ENCODE data around the gene TNFAIP3. TPM values are rescaled to one million over a fixed set of nuclear protein-coding genes. Genes with fewer than 3 reads are reported as not detected.

TNFAIP3 gene
- total RNA-seq, 1 donor from 2014 or later: 4.6 TPM

- peak; percentile 72 for DNase-seq
- intact Hi-C loops (cut with DNase I): no loop called here
Observed at GRCh38 chr6:137873273-137873762, 6.3 kb downstream of the TNFAIP3 start.

DNA sequence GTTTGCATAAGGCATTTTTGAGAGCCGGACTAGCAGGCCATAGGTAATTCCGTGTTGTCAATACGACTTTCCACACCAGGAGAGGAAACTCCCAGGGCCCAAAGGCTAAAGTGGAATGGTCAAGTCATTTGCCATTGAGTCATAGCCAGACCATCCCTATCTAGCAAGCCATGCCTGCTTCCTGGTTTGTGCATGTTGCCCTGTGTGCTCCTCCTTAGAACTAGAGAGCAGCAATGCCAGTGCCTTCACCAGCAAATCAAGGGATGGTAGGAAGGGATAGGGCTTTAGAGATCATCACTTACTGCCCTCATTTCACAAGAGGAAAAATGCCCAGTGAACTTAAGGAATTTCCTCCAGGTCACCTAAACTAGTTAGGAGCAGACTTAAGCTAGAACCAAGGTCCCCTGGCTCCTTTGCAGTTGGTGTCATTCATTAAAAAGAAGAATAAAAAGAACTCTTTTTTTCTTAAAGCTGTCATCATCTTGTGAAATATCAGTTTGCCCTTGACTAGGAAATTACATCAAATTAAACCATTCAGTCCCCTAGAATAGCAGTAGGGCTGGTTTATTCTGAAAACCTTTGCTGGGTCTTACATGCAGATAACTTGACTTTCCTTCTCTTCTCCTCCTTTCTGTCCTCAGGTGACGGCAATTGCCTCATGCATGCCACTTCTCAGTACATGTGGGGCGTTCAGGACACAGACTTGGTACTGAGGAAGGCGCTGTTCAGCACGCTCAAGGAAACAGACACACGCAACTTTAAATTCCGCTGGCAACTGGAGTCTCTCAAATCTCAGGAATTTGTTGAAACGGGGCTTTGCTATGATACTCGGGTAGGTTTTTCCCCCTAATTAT lies 7.4 kb downstream of the TNFAIP3 start:
- intact Hi-C loops (cut with DNase I): no loop called here
- ATAC-seq (ENCODE audit: poor library complexity): no peak
- no peak for DNase-seq

More at GRCh38 chr6:137873273-137873762, 6.3 kb downstream of the TNFAIP3 start:
- ATAC-seq (ENCODE audit: poor library complexity): peak; percentile 93

DNA sequence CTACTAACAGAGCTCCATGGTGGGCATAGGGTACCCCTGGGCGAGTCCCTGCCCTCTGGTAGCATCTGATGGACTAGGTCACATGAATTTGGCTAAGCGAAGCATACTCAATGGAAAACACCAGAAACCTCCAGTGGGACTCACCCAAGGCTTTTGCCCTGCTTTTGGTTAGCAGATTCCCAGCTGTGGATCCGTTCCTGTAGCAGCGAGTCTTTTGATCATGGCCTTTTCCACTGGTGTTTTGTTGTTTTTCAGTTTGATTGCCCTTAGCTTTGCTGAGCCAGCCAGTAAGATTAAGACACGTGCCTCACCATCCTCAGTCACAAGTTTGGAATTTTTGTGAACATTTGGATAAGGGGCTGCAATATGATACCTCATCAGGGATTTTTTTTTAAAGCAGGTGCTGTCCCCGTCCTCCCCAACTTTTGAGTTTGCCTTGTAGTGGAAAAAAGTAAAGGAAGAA lies 8.0 kb downstream of the TNFAIP3 start:
- no peak for ATAC-seq (ENCODE audit: poor library complexity)
- intact Hi-C loops (cut with DNase I): no loop called here
- no peak for DNase-seq

GRCh38 chr6:137875606-137876005 lies 8.5 kb downstream of the TNFAIP3 start:
- DNase-seq (no peak), ATAC-seq (ENCODE audit: poor library complexity) (no peak)
- intact Hi-C loops (cut with DNase I): no loop called here

DNA sequence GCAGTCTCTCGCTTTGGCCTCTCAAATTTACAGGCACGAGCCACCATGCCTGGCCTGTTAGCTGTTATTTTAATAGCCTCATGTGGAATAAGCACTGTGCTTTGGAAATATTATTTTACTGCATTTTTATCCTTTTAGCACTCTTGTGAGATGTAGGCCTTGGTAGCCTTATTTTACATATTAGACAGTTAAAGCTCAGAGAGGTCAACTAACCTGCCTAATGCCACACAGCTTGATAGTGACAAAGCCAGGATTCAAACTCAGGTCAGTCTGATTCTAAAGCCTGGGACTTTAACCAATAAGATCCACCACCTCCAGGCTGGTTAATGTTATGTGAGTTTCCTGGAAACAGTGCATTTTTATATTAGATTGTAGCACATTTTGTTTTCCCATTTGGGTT lies 9.5 kb downstream of the TNFAIP3 start:
- intact Hi-C loops (cut with DNase I): no loop called here
- no peak for DNase-seq

DNA sequence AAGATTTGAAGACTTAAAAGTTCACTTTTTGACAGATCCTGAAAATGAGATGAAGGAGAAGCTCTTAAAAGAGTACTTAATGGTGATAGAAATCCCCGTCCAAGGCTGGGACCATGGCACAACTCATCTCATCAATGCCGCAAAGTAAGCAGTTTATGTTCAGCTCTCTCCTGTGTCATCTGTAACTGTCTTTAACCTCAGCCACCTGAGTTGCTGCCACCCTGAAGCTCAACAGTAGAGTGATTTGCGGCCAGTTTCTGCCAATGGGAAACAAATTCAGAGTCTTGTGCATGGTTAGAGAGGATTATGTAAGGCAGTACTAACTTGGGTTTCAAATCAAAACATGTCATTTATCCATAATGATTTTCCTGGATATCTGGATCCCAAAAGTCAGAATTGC lies 10.1 kb downstream of the TNFAIP3 start:
- DNase-seq (no peak), ATAC-seq (ENCODE audit: poor library complexity) (no peak)
- intact Hi-C loops (cut with DNase I): no loop called here

More for the DNA sequence above, 9.5 kb downstream of the TNFAIP3 start:
- ATAC-seq (ENCODE audit: poor library complexity): no peak

DNA sequence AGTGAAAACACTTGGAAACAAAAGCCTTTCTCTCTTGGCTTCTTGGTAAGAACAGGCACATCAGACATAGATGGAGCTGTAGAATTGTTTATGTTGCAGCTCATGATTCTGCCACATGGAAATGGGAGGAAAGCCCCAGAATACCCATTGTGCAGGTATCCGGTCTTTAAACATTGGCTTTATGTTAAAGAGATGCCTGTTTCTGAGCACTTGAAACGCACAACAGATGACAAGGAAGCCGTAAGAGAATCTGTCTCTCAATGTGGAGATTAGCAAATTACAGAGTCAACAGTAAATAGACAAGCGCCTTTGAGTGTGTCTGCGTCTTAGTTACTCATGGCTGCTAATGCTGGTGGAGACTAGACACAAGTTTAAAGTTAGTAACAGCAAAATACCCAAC lies 10.5 kb downstream of the TNFAIP3 start:
- no peak for DNase-seq
- no peak for ATAC-seq (ENCODE audit: poor library complexity)
- intact Hi-C loops (cut with DNase I): no loop called here

DNA sequence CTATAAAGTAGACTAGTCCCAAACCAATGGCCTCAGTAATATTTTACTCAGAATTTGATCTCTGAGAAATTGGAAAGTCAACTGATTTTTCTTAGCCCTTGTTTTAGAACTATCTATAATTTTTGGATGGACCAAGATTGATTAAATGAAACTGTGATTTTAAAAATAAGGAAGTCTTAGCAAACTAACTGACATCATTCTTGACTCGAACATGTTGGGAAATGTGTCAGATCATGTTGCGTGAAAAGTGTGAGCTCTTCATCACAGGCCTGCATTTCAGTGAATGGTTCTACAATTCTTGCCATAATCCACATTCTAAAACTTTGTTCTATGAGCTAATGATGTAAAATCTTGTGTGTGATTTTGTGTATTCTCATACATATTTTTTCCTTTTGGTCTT lies 11.0 kb downstream of the TNFAIP3 start:
- ATAC-seq (ENCODE audit: poor library complexity) (no peak), DNase-seq (no peak)
- intact Hi-C loops (cut with DNase I): no loop called here

- ATAC-seq (ENCODE audit: poor library complexity) (peak; percentile 75), DNase-seq (peak; percentile 85)
- intact Hi-C loops (cut with DNase I): no loop called here
Observed at GRCh38 chr6:137878486-137879285, 11.6 kb downstream of the TNFAIP3 start.

DNA sequence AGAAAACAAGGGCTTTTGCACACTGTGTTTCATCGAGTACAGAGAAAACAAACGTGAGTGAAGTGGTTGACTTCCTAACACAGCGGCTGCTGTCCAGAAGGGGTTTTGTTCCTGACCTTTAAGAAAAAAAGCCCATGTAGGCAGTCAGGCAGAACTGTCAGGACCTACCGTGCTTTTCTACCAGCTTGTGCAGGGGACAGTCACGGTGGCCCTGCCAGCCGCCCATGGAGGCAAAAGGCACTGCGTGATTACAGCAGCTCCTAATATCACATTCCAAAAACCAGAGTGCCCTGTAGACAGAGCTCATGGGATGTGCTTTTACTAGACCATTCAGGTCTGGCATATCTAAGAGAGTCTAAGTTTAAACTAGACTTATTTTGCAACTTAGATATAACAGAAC lies 12.2 kb downstream of the TNFAIP3 start:
- ATAC-seq (ENCODE audit: poor library complexity) (no peak), DNase-seq (no peak)
- intact Hi-C loops (cut with DNase I): no loop called here

DNA sequence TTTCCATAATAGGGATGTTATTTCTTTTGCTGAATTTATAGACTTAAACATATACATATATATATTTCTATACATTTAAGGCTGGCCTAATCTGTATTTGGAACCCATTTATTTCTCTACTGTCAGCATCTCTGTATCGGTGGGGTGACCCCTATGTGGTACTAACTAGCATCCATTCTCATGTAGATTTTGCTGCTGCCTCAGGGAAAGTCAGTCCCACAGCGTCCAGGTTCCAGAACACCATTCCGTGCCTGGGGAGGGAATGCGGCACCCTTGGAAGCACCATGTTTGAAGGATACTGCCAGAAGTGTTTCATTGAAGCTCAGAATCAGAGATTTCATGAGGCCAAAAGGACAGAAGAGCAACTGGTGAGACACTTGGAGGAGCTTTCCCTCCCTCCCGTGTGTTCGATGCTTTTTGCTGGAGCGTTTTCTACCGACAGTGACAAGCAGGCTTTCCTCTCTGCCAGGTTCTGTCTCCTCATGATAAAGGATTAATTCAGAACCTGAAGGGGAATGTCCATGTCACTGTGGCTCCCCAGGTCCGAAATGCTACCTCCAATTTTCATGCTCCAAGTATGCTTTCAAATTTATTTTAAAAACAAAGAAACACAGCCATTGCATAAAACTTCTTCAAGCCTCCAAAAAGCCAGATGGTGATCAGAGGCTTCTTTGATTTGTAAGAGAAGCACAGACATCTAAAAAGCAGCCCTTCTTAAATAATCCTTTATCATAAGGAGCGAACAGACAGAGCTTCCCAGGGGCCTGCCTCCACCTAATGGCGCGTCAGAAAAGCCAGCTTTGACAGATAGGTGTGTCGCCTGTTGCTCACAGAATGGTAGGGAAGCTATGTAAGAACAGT lies 13.1 kb downstream of the TNFAIP3 start:
- intact Hi-C loops (cut with DNase I): no loop called here
- DNase-seq: no peak
- ATAC-seq (ENCODE audit: poor library complexity): no peak

DNA sequence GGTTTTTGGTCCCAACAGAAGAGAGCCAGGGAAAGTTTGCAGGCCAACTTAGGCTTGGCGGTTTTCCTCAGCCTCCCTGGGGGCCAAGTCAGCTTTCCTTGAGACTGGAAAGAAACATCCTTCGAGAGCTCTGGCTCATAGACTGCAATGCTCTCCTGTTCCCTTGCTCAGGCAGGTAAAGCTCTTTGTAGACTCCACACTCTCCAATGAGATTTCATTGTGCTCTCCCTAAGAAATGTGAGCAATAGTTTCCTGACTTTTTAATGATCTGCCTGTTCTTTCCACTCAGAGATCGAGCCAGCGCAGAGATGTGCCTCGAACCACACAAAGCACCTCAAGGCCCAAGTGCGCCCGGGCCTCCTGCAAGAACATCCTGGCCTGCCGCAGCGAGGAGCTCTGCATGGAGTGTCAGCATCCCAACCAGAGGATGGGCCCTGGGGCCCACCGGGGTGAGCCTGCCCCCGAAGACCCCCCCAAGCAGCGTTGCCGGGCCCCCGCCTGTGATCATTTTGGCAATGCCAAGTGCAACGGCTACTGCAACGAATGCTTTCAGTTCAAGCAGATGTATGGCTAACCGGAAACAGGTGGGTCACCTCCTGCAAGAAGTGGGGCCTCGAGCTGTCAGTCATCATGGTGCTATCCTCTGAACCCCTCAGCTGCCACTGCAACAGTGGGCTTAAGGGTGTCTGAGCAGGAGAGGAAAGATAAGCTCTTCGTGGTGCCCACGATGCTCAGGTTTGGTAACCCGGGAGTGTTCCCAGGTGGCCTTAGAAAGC lies 13.9 kb downstream of the TNFAIP3 start:
- peak; percentile 65 for DNase-seq
- ATAC-seq (ENCODE audit: poor library complexity): peak; percentile 50
- intact Hi-C loops (cut with DNase I): no loop called here

GRCh38 chr6:137881522-137881886 lies 14.4 kb downstream of the TNFAIP3 start:
- ATAC-seq (ENCODE audit: poor library complexity) (no peak), DNase-seq (no peak)
- intact Hi-C loops (cut with DNase I): no loop called here

- intact Hi-C loops (cut with DNase I): no loop called here
- no peak for ATAC-seq (ENCODE audit: poor library complexity)
- no peak for DNase-seq
Observed at GRCh38 chr6:137882225-137882961, 15.3 kb downstream of the TNFAIP3 start.

- peak; percentile 71 for ATAC-seq (ENCODE audit: poor library complexity)
- peak; percentile 48 for DNase-seq
- intact Hi-C loops (cut with DNase I): no loop called here
Observed at GRCh38 chr6:137883400-137884148, 16.5 kb downstream of the TNFAIP3 start.

GRCh38 chr6:137884149-137884909 lies 17.3 kb downstream of the TNFAIP3 start:
- ATAC-seq (ENCODE audit: poor library complexity) (no peak), DNase-seq (no peak)
- intact Hi-C loops (cut with DNase I): no loop called here
